Left forelimb (tissue), 1 donor: Measurements from ENCODE around the gene CDK11B.

Experiments
- DNase-seq: peaks from one replicate; pipeline ENCODE4 v3.0.0-alpha.2; 2018; ENCODE audit warnings: low spot score

CDK11B gene

GRCh38 chr1:1627261-1627828 is 31.5 kb downstream of the CDK11B start:
- DNase-seq: peak; percentile 63

- peak; percentile 65 for DNase-seq
These were observed 32.3 kb downstream of the CDK11B start for GRCh38 chr1:1626207-1627141.

- DNase-seq: no peak
These were observed 33.0 kb downstream of the CDK11B start for GRCh38 chr1:1625824-1626206.

- no peak for DNase-seq
These were observed 33.4 kb downstream of the CDK11B start for GRCh38 chr1:1625404-1625775.

GRCh38 chr1:1624443-1625403 is 34.1 kb downstream of the CDK11B start:
- no peak for DNase-seq

- DNase-seq: no peak
These were observed 35.0 kb downstream of the CDK11B start for GRCh38 chr1:1623631-1624442.

GRCh38 chr1:1623181-1623630 is 35.6 kb downstream of the CDK11B start:
- no peak for DNase-seq

- no peak for DNase-seq
These were observed 36.1 kb downstream of the CDK11B start for GRCh38 chr1:1622788-1623094.

- no peak for DNase-seq
These were observed 36.6 kb downstream of the CDK11B start for GRCh38 chr1:1622010-1622787.

GRCh38 chr1:1621173-1622009 is 37.4 kb downstream of the CDK11B start:
- DNase-seq: no peak

- DNase-seq: no peak
These were observed 38.2 kb downstream of the CDK11B start for GRCh38 chr1:1620433-1621139.

GRCh38 chr1:1619917-1620361 is 38.9 kb downstream of the CDK11B start:
- DNase-seq: no peak

- DNase-seq: no peak
These were observed 40.3 kb downstream of the CDK11B start for GRCh38 chr1:1618396-1619068.

- DNase-seq: no peak
These were observed 40.9 kb downstream of the CDK11B start for GRCh38 chr1:1617925-1618324.

- no peak for DNase-seq
These were observed 41.3 kb downstream of the CDK11B start for GRCh38 chr1:1617516-1617915.

GRCh38 chr1:1616838-1617237 is 42.0 kb downstream of the CDK11B start:
- DNase-seq: no peak

- DNase-seq: no peak
These were observed 42.6 kb downstream of the CDK11B start for GRCh38 chr1:1616045-1616790.
